Mesodermal cell (in vitro differentiated cells): Measurements from ENCODE around the gene NDST4.

Experiments used
- H3K27ac ChIP-seq: 2 replicates; pipeline ENCODE4 v1.7.0; 2013; ENCODE audit warnings: mild to moderate bottlenecking, low read depth, low read length, moderate library complexity; ENCODE audit not compliant: severe bottlenecking
- H3K36me3 ChIP-seq: 2 replicates; pipeline ENCODE4 v1.7.1; 2013; ENCODE audit warnings: mild to moderate bottlenecking, low read length, moderate library complexity; ENCODE audit not compliant: control insufficient read depth, insufficient read depth
- H3K4me1 ChIP-seq: one replicate; pipeline ENCODE4 v1.7.1; 2013; ENCODE audit warnings: mild to moderate bottlenecking, low read length; ENCODE audit not compliant: insufficient read depth, control insufficient read depth, poor library complexity, severe bottlenecking
- H3K4me3 ChIP-seq: 2 replicates; pipeline ENCODE4 v1.7.0; 2013; ENCODE audit warnings: low read length, control low read depth, mild to moderate bottlenecking; ENCODE audit not compliant: insufficient read depth, poor library complexity, severe bottlenecking; ENCODE audit errors: extremely low read depth
- H3K9me3 ChIP-seq: 2 replicates; pipeline ENCODE4 v1.7.1; 2013; ENCODE audit warnings: mild to moderate bottlenecking, low read length, moderate library complexity; ENCODE audit not compliant: control insufficient read depth
- WGBS, 2 experiments: methylation state at CpG; one replicate each; pipeline ENCODE4 v1.1.5; 2013; ENCODE audit warnings: missing lambda C conversion rate in 2 of 2; ENCODE audit not compliant: insufficient coverage in 2 of 2; 5-methylcytosine and 5-hydroxymethylcytosine counted together

NDST4 gene

GRCh38 chr4:114866901-114867670 is 246.3 kb downstream of the NDST4 start:
- Histone ChIP-seq H3K4me1 (no peaks in the 10 kb centered on the region), H3K27ac (no peak overlapping the region), H3K9me3 (no peaks in the 10 kb centered on the region), H3K4me3 (no peak overlapping the region), H3K36me3 (no peaks in the 10 kb centered on the region)
- 80% methylated on average over 1 of the region's 2 CpGs; no CpG with 5 or more reads in 1 of the 2 experiments for WGBS, 2 experiments

- no peaks in the 10 kb centered on the region for H3K9me3 ChIP-seq
- H3K4me3 ChIP-seq, result no peak overlapping the region
- H3K36me3 ChIP-seq, result no peaks in the 10 kb centered on the region
- no peak overlapping the region for H3K27ac ChIP-seq
- no CpG with 5 or more reads among the region's 2 CpGs for WGBS, 2 experiments
- H3K4me1 ChIP-seq, result no peaks in the 10 kb centered on the region
Measured at GRCh38 chr4:114864060-114864459, 249.4 kb downstream of the NDST4 start.

- Histone ChIP-seq H3K4me3 (no peak overlapping the region), H3K36me3 (no peaks in the 10 kb centered on the region), H3K27ac (no peak overlapping the region), H3K4me1 (no peaks in the 10 kb centered on the region), H3K9me3 (no peaks in the 10 kb centered on the region)
- no CpG with 5 or more reads among the region's 1 CpG for WGBS, 2 experiments
Measured at GRCh38 chr4:114860786-114861185, 252.6 kb downstream of the NDST4 start.

GRCh38 chr4:114857831-114858230 is 255.6 kb downstream of the NDST4 start:
- Histone ChIP-seq H3K36me3 (no peaks in the 10 kb centered on the region), H3K9me3 (no peaks in the 10 kb centered on the region), H3K4me3 (no peak overlapping the region), H3K27ac (no peak overlapping the region), H3K4me1 (no peaks in the 10 kb centered on the region)
- 57 to 80% methylated on average over 1 of the region's 1 CpG for WGBS, 2 experiments

- WGBS, 2 experiments, result no CpG with 5 or more reads among the region's 1 CpG
- H3K4me1 ChIP-seq, result no peaks in the 10 kb centered on the region
- no peak overlapping the region for H3K4me3 ChIP-seq
- H3K36me3 ChIP-seq, result no peaks in the 10 kb centered on the region
- no peak overlapping the region for H3K27ac ChIP-seq
- no peaks in the 10 kb centered on the region for H3K9me3 ChIP-seq
Measured at GRCh38 chr4:114839986-114840385, 273.4 kb downstream of the NDST4 start.

GRCh38 chr4:114830628-114831027 is 282.8 kb downstream of the NDST4 start:
- Histone ChIP-seq H3K27ac (no peak overlapping the region), H3K36me3 (no peaks in the 10 kb centered on the region), H3K4me3 (no peak overlapping the region), H3K4me1 (no peaks in the 10 kb centered on the region), H3K9me3 (no peaks in the 10 kb centered on the region)
- WGBS, 2 experiments, result 81 to 89% methylated on average over 2 of the region's 2 CpGs

- 45% methylated on average over 1 of the region's 5 CpGs; no CpG with 5 or more reads in 1 of the 2 experiments for WGBS, 2 experiments
- H3K27ac ChIP-seq, result no peak overlapping the region
- H3K9me3 ChIP-seq, result no peaks in the 10 kb centered on the region
- H3K4me3 ChIP-seq, result no peak overlapping the region
- no peaks in the 10 kb centered on the region for H3K4me1 ChIP-seq
- H3K36me3 ChIP-seq, result no peaks in the 10 kb centered on the region
Measured at GRCh38 chr4:114827651-114828050, 285.8 kb downstream of the NDST4 start.

- no peaks in the 10 kb centered on the region for H3K36me3 ChIP-seq
- no peaks in the 10 kb centered on the region for H3K4me1 ChIP-seq
- no peaks in the 10 kb centered on the region for H3K9me3 ChIP-seq
- H3K4me3 ChIP-seq, result no peak overlapping the region
- WGBS, 2 experiments, result no CpG with 5 or more reads among the region's 1 CpG
- H3K27ac ChIP-seq, result no peak overlapping the region
Measured at GRCh38 chr4:114815760-114816159, 297.7 kb downstream of the NDST4 start.

- no peaks in the 10 kb centered on the region for H3K36me3 ChIP-seq
- no peaks in the 10 kb centered on the region for H3K9me3 ChIP-seq
- no CpG with 5 or more reads among the region's 1 CpG for WGBS, 2 experiments
- H3K4me3 ChIP-seq, result no peak overlapping the region
- H3K4me1 ChIP-seq, result no peaks in the 10 kb centered on the region
- no peak overlapping the region for H3K27ac ChIP-seq
Measured at GRCh38 chr4:114813961-114814360, 299.5 kb downstream of the NDST4 start.

- H3K36me3 ChIP-seq, result no peaks in the 10 kb centered on the region
- 89 to 100% methylated on average over 1 to 3 of the region's 4 CpGs for WGBS, 2 experiments
- no peaks in the 10 kb centered on the region for H3K9me3 ChIP-seq
- no peaks in the 10 kb centered on the region for H3K4me1 ChIP-seq
- H3K4me3 ChIP-seq, result no peak overlapping the region
- H3K27ac ChIP-seq, result no peak overlapping the region
Measured at GRCh38 chr4:114811564-114812301, 301.7 kb downstream of the NDST4 start.
